SU-DHL-6 (cell line): Measurements from ENCODE around the gene APBA2.

Experiments used
- H2AFZ ChIP-seq: fragments of 200-600 bp; sonication (generic); 2 replicates; pipeline ENCODE4 v1.6.1; 2014; ENCODE audit warnings: low read depth, mild to moderate bottlenecking, moderate library complexity, mixed read lengths, antibody characterized with exemption, low read length; ENCODE audit not compliant: severe bottlenecking
- H3F3A ChIP-seq: fragments of 200-600 bp; shearing (Covaris generic); 2 replicates; pipeline ENCODE4 v1.6.0; 2016; ENCODE audit warnings: antibody characterized with exemption, mild to moderate bottlenecking; ENCODE audit not compliant: insufficient read depth
- H3K27ac ChIP-seq: fragments of 200-600 bp; sonication (generic); 2 replicates; pipeline ENCODE4 v1.5.1; 2016; ENCODE audit warnings: low read depth, mild to moderate bottlenecking, low read length, moderate library complexity, mixed read lengths
- H3K27me3 ChIP-seq: fragments of 200-600 bp; sonication (generic), shearing (Covaris generic); 2 replicates; pipeline ENCODE4 v1.6.0; 2014; ENCODE audit warnings: mild to moderate bottlenecking, low read length
- H3K36me3 ChIP-seq: fragments of 200-600 bp; sonication (generic); 2 replicates; pipeline ENCODE4 v1.6.1; 2014; ENCODE audit warnings: mild to moderate bottlenecking, low read length, mixed read lengths
- H3K4me2 ChIP-seq: fragments of 300-600, 200-600 bp; shearing (Covaris generic), sonication (generic); 2 replicates; pipeline ENCODE4 v1.6.0; 2014; ENCODE audit warnings: low read length, low read depth, mild to moderate bottlenecking; ENCODE audit not compliant: poor library complexity, severe bottlenecking
- H3K4me3 ChIP-seq: fragments of 200-600 bp; sonication (generic); 2 replicates; pipeline ENCODE4 v1.5.1; 2014; ENCODE audit warnings: antibody characterized with exemption, low read length, mild to moderate bottlenecking, mixed read lengths; ENCODE audit not compliant: insufficient read depth, poor library complexity, severe bottlenecking
- H3K79me2 ChIP-seq: fragments of 200-600 bp; sonication (generic); 2 replicates; pipeline ENCODE4 v1.6.1; 2014; ENCODE audit warnings: mild to moderate bottlenecking, low read length, moderate library complexity; ENCODE audit not compliant: insufficient read depth
- H3K9ac ChIP-seq: fragments of 200-600 bp; sonication (generic); 2 replicates; pipeline ENCODE4 v1.7.0; 2014; ENCODE audit warnings: mild to moderate bottlenecking, low read length
- H3K9me2 ChIP-seq: fragments of 200-600 bp; sonication (generic); replicated peaks from 2 replicates; pipeline ENCODE4 v1.6.1; 2014; ENCODE audit warnings: low read length; ENCODE audit not compliant: insufficient read depth
- H3K9me3 ChIP-seq: fragments of 200-600 bp; sonication (generic); 2 replicates; pipeline ENCODE4 v1.6.1; 2014; ENCODE audit warnings: low read length, mixed read lengths; ENCODE audit not compliant: insufficient read depth
- H4K20me1 ChIP-seq: fragments of 200-600 bp; sonication (generic); 2 replicates; pipeline ENCODE4 v1.6.1; 2014; ENCODE audit warnings: low read depth, mild to moderate bottlenecking, antibody characterized with exemption, low read length, moderate library complexity, mixed read lengths
- CTCF ChIP-seq: fragments of 200-600 bp; sonication (generic); IDR thresholded peaks from one replicate; pipeline ENCODE4 v1.5.1; 2017; ENCODE audit warnings: antibody characterized with exemption, mild to moderate bottlenecking, low read length, moderate library complexity; ENCODE audit not compliant: insufficient read depth, poor library complexity, severe bottlenecking
- EZH2phosphoT487 ChIP-seq: fragments of 200-600 bp; sonication (generic), shearing (Covaris generic); conservative IDR thresholded peaks from 2 replicates; pipeline ENCODE4 v1.6.1; 2018; ENCODE audit warnings: mild to moderate bottlenecking, antibody characterized with exemption, low read length, moderate library complexity, mixed read lengths

APBA2 gene

GRCh38 chr15:28969511-28970085, 83.8 kb downstream of the APBA2 start:
- Histone ChIP-seq H4K20me1 (no peaks in the 10 kb centered on the region), H3F3A (no peaks in the 10 kb centered on the region), H2AFZ (no peak overlapping the region), H3K27me3 (no peaks in the 10 kb centered on the region), H3K79me2 (no peaks in the 10 kb centered on the region), H3K36me3 (no peaks in the 10 kb centered on the region), H3K4me3 (no peak overlapping the region), H3K4me2 (no peak overlapping the region), H3K9me2 (no peaks in the 10 kb centered on the region), H3K27ac (no peak overlapping the region), H3K9ac (no peak overlapping the region), H3K9me3 (no peaks in the 10 kb centered on the region)
- TF ChIP-seq EZH2phosphoT487 = no peak
- no peak for TF ChIP-seq CTCF

- no peaks in the 10 kb centered on the region for H3K9me3 ChIP-seq
- H3K4me2 ChIP-seq = no peak overlapping the region
- H3K4me3 ChIP-seq = no peak overlapping the region
- TF ChIP-seq EZH2phosphoT487 (no peak), CTCF (no peak)
- no peaks in the 10 kb centered on the region for H3F3A ChIP-seq
- no peaks in the 10 kb centered on the region for H3K36me3 ChIP-seq
- H3K27me3 ChIP-seq = no peaks in the 10 kb centered on the region
- H4K20me1 ChIP-seq = no peaks in the 10 kb centered on the region
- no peaks in the 10 kb centered on the region for H3K79me2 ChIP-seq
- H3K9ac ChIP-seq = no peak overlapping the region
- H2AFZ ChIP-seq = no peak overlapping the region
- no peaks in the 10 kb centered on the region for H3K9me2 ChIP-seq
- H3K27ac ChIP-seq = no peak overlapping the region
Observed at GRCh38 chr15:28974142-28974541, 88.4 kb downstream of the APBA2 start.

GRCh38 chr15:28975766-28976179, 90.0 kb downstream of the APBA2 start:
- no peak overlapping the region for H3K27ac ChIP-seq
- H3K27me3 ChIP-seq = no peaks in the 10 kb centered on the region
- TF ChIP-seq CTCF (peak; percentile 85), EZH2phosphoT487 (no peak)
- no peaks in the 10 kb centered on the region for H4K20me1 ChIP-seq
- no peaks in the 10 kb centered on the region for H3K36me3 ChIP-seq
- H3K4me3 ChIP-seq = no peak overlapping the region
- no peaks in the 10 kb centered on the region for H3F3A ChIP-seq
- no peaks in the 10 kb centered on the region for H3K9me3 ChIP-seq
- H2AFZ ChIP-seq = no peak overlapping the region
- no peak overlapping the region for H3K4me2 ChIP-seq
- H3K9me2 ChIP-seq = no peaks in the 10 kb centered on the region
- no peaks in the 10 kb centered on the region for H3K79me2 ChIP-seq
- H3K9ac ChIP-seq = no peak overlapping the region
